ENCODE data around the gene PRPF40B.

The PRPF40B gene

GRCh38 chr12:49641748-49642369 lies 18.5 kb downstream of the PRPF40B start:
- no peak overlapping the region for H3K4me2 ChIP-seq (ENCODE audit: low read depth, low read length)
- H4K20me1 ChIP-seq (ENCODE audit: insufficient read depth, low read length): no peaks in the 10 kb centered on the region
- H3K79me2 ChIP-seq (ENCODE audit: low read length): no peaks in the 10 kb centered on the region
- no peaks in the 10 kb centered on the region for H3K9me3 ChIP-seq (replicated peaks; ENCODE audit: insufficient read depth, low read length)
- no peaks in the 10 kb centered on the region for H3K4me1 ChIP-seq (ENCODE audit: low read length)
- H3F3A ChIP-seq (ENCODE audit: insufficient read depth, low read length): no peaks in the 10 kb centered on the region
- H3K27me3 ChIP-seq (replicated peaks; ENCODE audit: insufficient read depth, low read length): no peaks in the 10 kb centered on the region
- H2AFZ ChIP-seq (ENCODE audit: low read length): no peak overlapping the region
- H3K4me3 ChIP-seq (ENCODE audit: low read length): no peak overlapping the region
- no peak for TF ChIP-seq EZH2 (optimal IDR thresholded peaks at IDR 0.05; ENCODE audit: low read depth, low read length)
- TF ChIP-seq EZH2phosphoT487 (IDR thresholded peaks at IDR 0.05; ENCODE audit: low read length): no peak
- no peak for TF ChIP-seq CTCF (IDR thresholded peaks at IDR 0.05; ENCODE audit: low read length)
- no peak overlapping the region for H3K27ac ChIP-seq (ENCODE audit: low read length)
- no peaks in the 10 kb centered on the region for H3K9me2 ChIP-seq (replicated peaks; ENCODE audit: insufficient read depth, low read length)
- no peak for DNase-seq
- H3K36me3 ChIP-seq (replicated peaks; ENCODE audit: insufficient read depth, low read length): no peaks in the 10 kb centered on the region
- no peak overlapping the region for H3K9ac ChIP-seq (ENCODE audit: low read length)

GRCh38 chr12:49642370-49642802 lies 19.0 kb downstream of the PRPF40B start:
- no peak overlapping the region for H3K27ac ChIP-seq (ENCODE audit: low read length)
- H3K36me3 ChIP-seq (replicated peaks; ENCODE audit: insufficient read depth, low read length): no peaks in the 10 kb centered on the region
- no peaks in the 10 kb centered on the region for H3K9me3 ChIP-seq (replicated peaks; ENCODE audit: insufficient read depth, low read length)
- no peaks in the 10 kb centered on the region for H3K27me3 ChIP-seq (replicated peaks; ENCODE audit: insufficient read depth, low read length)
- H3K79me2 ChIP-seq (ENCODE audit: low read length): no peaks in the 10 kb centered on the region
- TF ChIP-seq EZH2 (optimal IDR thresholded peaks at IDR 0.05; ENCODE audit: low read depth, low read length): no peak
- H3K9ac ChIP-seq (ENCODE audit: low read length): no peak overlapping the region
- H3K4me2 ChIP-seq (ENCODE audit: low read depth, low read length): no peak overlapping the region
- H2AFZ ChIP-seq (ENCODE audit: low read length): no peak overlapping the region
- H3K4me3 ChIP-seq (ENCODE audit: low read length): no peak overlapping the region
- no peaks in the 10 kb centered on the region for H3K9me2 ChIP-seq (replicated peaks; ENCODE audit: insufficient read depth, low read length)
- no peak for DNase-seq
- H3K4me1 ChIP-seq (ENCODE audit: low read length): no peaks in the 10 kb centered on the region
- no peaks in the 10 kb centered on the region for H4K20me1 ChIP-seq (ENCODE audit: insufficient read depth, low read length)
- H3F3A ChIP-seq (ENCODE audit: insufficient read depth, low read length): no peaks in the 10 kb centered on the region

- Histone ChIP-seq H3K4me2 (ENCODE audit: low read depth, low read length) (no peak overlapping the region), H3K27ac (ENCODE audit: low read length) (no peak overlapping the region), H3K27me3 (replicated peaks; ENCODE audit: insufficient read depth, low read length) (no peaks in the 10 kb centered on the region), H3K9ac (ENCODE audit: low read length) (no peak overlapping the region), H2AFZ (ENCODE audit: low read length) (no peak overlapping the region), H3K79me2 (ENCODE audit: low read length) (no peaks in the 10 kb centered on the region), H3K36me3 (replicated peaks; ENCODE audit: insufficient read depth, low read length) (no peaks in the 10 kb centered on the region), H3K9me2 (replicated peaks; ENCODE audit: insufficient read depth, low read length) (no peaks in the 10 kb centered on the region), H3K4me1 (ENCODE audit: low read length) (peaks cover 6% of the 10 kb centered on the region), H4K20me1 (ENCODE audit: insufficient read depth, low read length) (no peaks in the 10 kb centered on the region), H3K9me3 (replicated peaks; ENCODE audit: insufficient read depth, low read length) (no peaks in the 10 kb centered on the region), H3K4me3 (ENCODE audit: low read length) (no peak overlapping the region), H3F3A (ENCODE audit: insufficient read depth, low read length) (peaks cover under 1% of the 10 kb centered on the region; the same call in 1 of the 2 replicates)
- no peak for DNase-seq
- TF ChIP-seq CTCF (IDR thresholded peaks at IDR 0.05; ENCODE audit: low read length) (no peak), EZH2 (optimal IDR thresholded peaks at IDR 0.05; ENCODE audit: low read depth, low read length) (no peak), EZH2phosphoT487 (IDR thresholded peaks at IDR 0.05; ENCODE audit: low read length) (no peak)
Observed at GRCh38 chr12:49643135-49643534, 19.8 kb downstream of the PRPF40B start.

GRCh38 chr12:49643961-49644619 lies 20.7 kb downstream of the PRPF40B start:
- DNase-seq: no peak
- Histone ChIP-seq H2AFZ (ENCODE audit: low read length) (no peak overlapping the region), H3K4me3 (ENCODE audit: low read length) (no peak overlapping the region), H3K27me3 (replicated peaks; ENCODE audit: insufficient read depth, low read length) (no peaks in the 10 kb centered on the region), H3K4me1 (ENCODE audit: low read length) (peaks cover 15% of the 10 kb centered on the region), H3K27ac (ENCODE audit: low read length) (no peak overlapping the region), H4K20me1 (ENCODE audit: insufficient read depth, low read length) (no peaks in the 10 kb centered on the region), H3K9ac (ENCODE audit: low read length) (no peak overlapping the region), H3K9me3 (replicated peaks; ENCODE audit: insufficient read depth, low read length) (no peaks in the 10 kb centered on the region), H3F3A (ENCODE audit: insufficient read depth, low read length) (peaks cover 9% of the 10 kb centered on the region), H3K79me2 (ENCODE audit: low read length) (no peaks in the 10 kb centered on the region), H3K9me2 (replicated peaks; ENCODE audit: insufficient read depth, low read length) (no peaks in the 10 kb centered on the region), H3K36me3 (replicated peaks; ENCODE audit: insufficient read depth, low read length) (no peaks in the 10 kb centered on the region), H3K4me2 (ENCODE audit: low read depth, low read length) (no peak overlapping the region)
- no peak for TF ChIP-seq EZH2 (optimal IDR thresholded peaks at IDR 0.05; ENCODE audit: low read depth, low read length)
- TF ChIP-seq CTCF (IDR thresholded peaks at IDR 0.05; ENCODE audit: low read length): no peak
- no peak for TF ChIP-seq EZH2phosphoT487 (IDR thresholded peaks at IDR 0.05; ENCODE audit: low read length)

All from MM.1S (cell line).